ENCODE data around the gene ARHGAP29.

- no peak for TF ChIP-seq EZH2 (IDR thresholded peaks at IDR 0.05; ENCODE audit: insufficient read depth, poor library complexity, severe bottlenecking)
- no peak for TF ChIP-seq EZH2phosphoT487 (IDR thresholded peaks at IDR 0.05; ENCODE audit: insufficient read depth, low read depth)
These were observed 44.3 kb downstream of the ARHGAP29 start for GRCh38 chr1:94193128-94193527.
